GM19324 (cell line): ENCODE results near the gene FYCO1.
"Not testable (repeated sequence)": the region's sequence is repeated elsewhere in the genome, so short reads cannot be mapped to it uniquely, and the experiment has no call there.

Experiments used
- ATAC-seq: cut with Tn5 transposase; IDR thresholded peaks from one replicate; pipeline ENCODE4 v1.9.1; 2021; ENCODE audit warnings: mild to moderate bottlenecking, moderate library complexity; ENCODE audit not compliant: unreplicated experiment, low FRiP score

FYCO1 gene

GRCh38 chr3:46012246-46012645 is 16.6 kb upstream of the FYCO1 start:
- no peak for ATAC-seq

- ATAC-seq, result no peak
Measured at GRCh38 chr3:46010519-46011113, 15.0 kb upstream of the FYCO1 start.

- no peak for ATAC-seq
Measured at GRCh38 chr3:46008058-46008457, 12.4 kb upstream of the FYCO1 start.

GRCh38 chr3:46007280-46007679 is 11.7 kb upstream of the FYCO1 start:
- ATAC-seq, result no peak

- no peak for ATAC-seq
Measured at GRCh38 chr3:46006238-46007032, 10.8 kb upstream of the FYCO1 start.

GRCh38 chr3:46003706-46004105 is 8.1 kb upstream of the FYCO1 start:
- ATAC-seq, result not testable (repeated sequence)

- ATAC-seq, result no peak
Measured at GRCh38 chr3:46001178-46001577, 5.6 kb upstream of the FYCO1 start.

GRCh38 chr3:45997942-45998341 is 2.3 kb upstream of the FYCO1 start:
- ATAC-seq, result no peak

GRCh38 chr3:45997499-45997898 is 1.9 kb upstream of the FYCO1 start:
- not testable (repeated sequence) for ATAC-seq

GRCh38 chr3:45994419-45995235 is 997 bp downstream of the FYCO1 start:
- peak; percentile 16 for ATAC-seq

GRCh38 chr3:45993421-45994027 is 2.1 kb downstream of the FYCO1 start:
- ATAC-seq, result no peak

GRCh38 chr3:45992821-45993221 is 2.8 kb downstream of the FYCO1 start:
- ATAC-seq, result no peak

GRCh38 chr3:45992133-45992729 is 3.4 kb downstream of the FYCO1 start:
- ATAC-seq, result no peak

GRCh38 chr3:45991341-45991740 is 4.3 kb downstream of the FYCO1 start:
- ATAC-seq, result no peak

- no peak for ATAC-seq
Measured at GRCh38 chr3:45990181-45990580, 5.4 kb downstream of the FYCO1 start.

- ATAC-seq, result no peak
Measured at GRCh38 chr3:45988804-45989203, 6.8 kb downstream of the FYCO1 start.

GRCh38 chr3:45988362-45988761 is 7.3 kb downstream of the FYCO1 start:
- ATAC-seq, result no peak

GRCh38 chr3:45987368-45988291 is 8.0 kb downstream of the FYCO1 start:
- no peak for ATAC-seq

- no peak for ATAC-seq
Measured at GRCh38 chr3:45986303-45986982, 9.2 kb downstream of the FYCO1 start.
